Astrocyte of the spinal cord (primary cell): ENCODE measurements around the gene MYO3B.
"Not testable (repeated sequence)": the region's sequence is repeated elsewhere in the genome, so short reads cannot be mapped to it uniquely, and the experiment has no call there.

ENCODE experiments used
- DNase-seq: peaks from one replicate; pipeline ENCODE4 v3.0.0; 2011; ENCODE audit warnings: low read depth, low spot score
- H3K4me3 ChIP-seq: 2 replicates; pipeline ENCODE4 v1.5.1; 2011; ENCODE audit warnings: low read depth, mild to moderate bottlenecking, low read length, moderate library complexity
- in situ Hi-C: cut with HindIII; loops from 2 replicates; pipeline ENCODE4 v1.10.0; 2017; ENCODE audit warnings: low sequenced_read_pairs
- TF ChIP-seq, protein P1 (sequence below): IDR thresholded peaks from 2 replicates; pipeline ENCODE4 v1.5.1; 2012; ENCODE audit warnings: low read depth, mild to moderate bottlenecking, low read length, inconsistent platforms

MYO3B gene

GRCh38 chr2:170656669-170657068, 478.7 kb downstream of the MYO3B start:
- in situ Hi-C loops = no loop called here
- TF ChIP-seq, protein P1, sequence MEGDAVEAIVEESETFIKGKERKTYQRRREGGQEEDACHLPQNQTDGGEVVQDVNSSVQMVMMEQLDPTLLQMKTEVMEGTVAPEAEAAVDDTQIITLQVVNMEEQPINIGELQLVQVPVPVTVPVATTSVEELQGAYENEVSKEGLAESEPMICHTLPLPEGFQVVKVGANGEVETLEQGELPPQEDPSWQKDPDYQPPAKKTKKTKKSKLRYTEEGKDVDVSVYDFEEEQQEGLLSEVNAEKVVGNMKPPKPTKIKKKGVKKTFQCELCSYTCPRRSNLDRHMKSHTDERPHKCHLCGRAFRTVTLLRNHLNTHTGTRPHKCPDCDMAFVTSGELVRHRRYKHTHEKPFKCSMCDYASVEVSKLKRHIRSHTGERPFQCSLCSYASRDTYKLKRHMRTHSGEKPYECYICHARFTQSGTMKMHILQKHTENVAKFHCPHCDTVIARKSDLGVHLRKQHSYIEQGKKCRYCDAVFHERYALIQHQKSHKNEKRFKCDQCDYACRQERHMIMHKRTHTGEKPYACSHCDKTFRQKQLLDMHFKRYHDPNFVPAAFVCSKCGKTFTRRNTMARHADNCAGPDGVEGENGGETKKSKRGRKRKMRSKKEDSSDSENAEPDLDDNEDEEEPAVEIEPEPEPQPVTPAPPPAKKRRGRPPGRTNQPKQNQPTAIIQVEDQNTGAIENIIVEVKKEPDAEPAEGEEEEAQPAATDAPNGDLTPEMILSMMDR = no peak
- no peak for DNase-seq
- no peak overlapping the region for H3K4me3 ChIP-seq

DNA sequence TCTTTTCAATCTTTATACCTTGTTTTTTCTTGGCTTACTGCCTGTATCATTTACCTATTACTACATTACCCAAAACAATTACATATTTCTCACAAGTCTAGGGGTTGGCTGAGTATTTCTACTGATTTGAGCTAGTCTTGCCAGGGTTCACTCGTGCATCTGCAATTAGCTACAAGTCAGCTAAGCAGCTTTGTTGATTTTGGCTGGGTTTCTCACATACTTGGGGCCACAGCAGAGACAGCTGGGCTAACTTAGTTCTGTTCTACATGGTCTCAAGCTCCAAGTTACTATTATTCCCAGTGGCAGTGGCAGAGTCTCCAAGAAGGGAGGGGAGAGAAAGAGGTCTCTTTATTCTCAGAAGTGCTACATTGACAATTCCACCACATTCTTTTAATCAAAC, 482.5 kb downstream of the MYO3B start:
- TF ChIP-seq, protein P1 = no peak
- DNase-seq = peak; percentile 40
- in situ Hi-C loops = no loop called here
- H3K4me3 ChIP-seq = no peak overlapping the region

DNA sequence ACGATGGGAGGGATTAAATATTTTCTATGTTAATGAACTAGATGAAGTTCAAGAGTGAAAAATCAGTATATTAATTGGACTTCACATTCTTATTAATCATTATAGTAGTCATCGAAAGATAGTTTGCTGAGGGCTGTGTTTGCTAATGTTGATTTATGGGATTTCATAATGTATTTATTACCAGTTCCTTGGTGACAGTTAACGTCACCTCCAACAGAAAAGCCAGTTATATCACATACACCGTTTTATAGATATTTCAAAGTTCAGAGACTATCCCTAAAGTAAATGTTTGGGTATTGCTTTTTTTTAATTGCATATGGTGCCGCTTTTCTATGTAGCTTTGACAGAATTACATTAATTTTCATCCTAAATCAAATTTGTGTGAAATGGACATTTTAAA, 487.8 kb downstream of the MYO3B start:
- H3K4me3 ChIP-seq = no peak overlapping the region
- no peak for DNase-seq
- TF ChIP-seq, protein P1 = no peak
- in situ Hi-C loops = no loop called here

DNA sequence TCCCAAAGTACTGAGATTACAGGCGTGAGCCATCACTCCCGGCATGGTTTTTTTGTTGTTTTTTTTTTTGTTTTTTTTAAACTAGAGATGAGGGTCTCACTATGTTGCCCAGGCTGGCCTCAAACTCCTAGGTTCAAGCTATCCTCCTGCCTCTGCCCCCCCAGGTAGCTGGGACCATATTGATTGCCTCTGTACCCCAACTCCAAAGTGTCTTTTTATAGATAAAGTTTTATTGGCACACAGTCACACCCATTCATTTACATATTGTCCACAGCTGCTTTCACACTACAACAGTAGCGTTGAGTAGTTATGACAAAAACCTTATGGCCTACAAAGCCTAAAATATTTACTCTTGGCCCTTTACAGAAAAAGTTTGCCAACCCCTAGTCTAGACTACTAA, 492.0 kb downstream of the MYO3B start:
- DNase-seq = no peak
- H3K4me3 ChIP-seq = no peak overlapping the region
- in situ Hi-C loops = no loop called here
- TF ChIP-seq, protein P1 = no peak

DNA sequence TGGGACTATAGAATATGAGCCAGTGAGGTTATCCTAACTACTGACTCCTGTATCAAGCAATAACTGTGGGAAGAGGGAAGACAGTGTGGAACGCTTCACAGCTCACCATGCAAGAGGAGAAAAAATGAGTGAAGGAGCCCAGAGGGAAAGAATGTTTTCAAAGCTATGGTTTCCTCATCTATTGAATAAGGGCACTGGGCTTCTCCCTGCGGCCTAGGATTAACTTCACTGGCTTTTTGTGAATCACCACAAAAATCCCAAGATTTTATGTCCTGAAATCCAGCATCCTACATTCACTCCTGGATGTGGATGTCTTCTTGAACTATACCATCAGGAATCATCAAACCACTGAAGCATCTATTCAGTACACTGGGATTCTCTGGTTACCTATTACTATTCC, 492.7 kb downstream of the MYO3B start:
- in situ Hi-C loops = no loop called here
- H3K4me3 ChIP-seq = no peak overlapping the region
- no peak for DNase-seq
- TF ChIP-seq, protein P1 = no peak

- in situ Hi-C loops = no loop called here
- no peak for DNase-seq
- no peak overlapping the region for H3K4me3 ChIP-seq
- TF ChIP-seq, protein P1 = no peak
Observed at GRCh38 chr2:170671079-170671478, 493.1 kb downstream of the MYO3B start.

DNA sequence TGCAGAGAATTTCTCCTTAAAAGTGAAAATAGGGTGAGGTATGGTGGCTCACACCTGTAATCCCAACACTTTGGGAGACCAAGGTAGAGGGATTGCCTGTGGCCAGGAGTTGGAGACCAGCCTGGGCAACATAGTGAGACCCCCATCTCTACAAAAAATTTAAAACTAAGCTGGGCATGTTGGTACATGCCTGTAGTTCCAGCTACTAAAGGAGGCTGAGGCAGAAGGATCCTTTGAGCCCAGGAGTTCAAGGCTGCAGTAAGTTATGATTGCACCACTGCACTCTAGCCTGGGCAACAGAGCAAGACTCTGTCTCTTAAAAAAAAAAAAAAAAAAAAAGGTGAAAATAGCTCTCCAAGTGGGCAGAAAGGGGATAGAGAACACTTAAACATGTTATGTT, 496.3 kb downstream of the MYO3B start:
- DNase-seq, H3K4me3 ChIP-seq, in situ Hi-C loops: not testable (repeated sequence)
